ENCODE results near the gene SMIM13.

DNA sequence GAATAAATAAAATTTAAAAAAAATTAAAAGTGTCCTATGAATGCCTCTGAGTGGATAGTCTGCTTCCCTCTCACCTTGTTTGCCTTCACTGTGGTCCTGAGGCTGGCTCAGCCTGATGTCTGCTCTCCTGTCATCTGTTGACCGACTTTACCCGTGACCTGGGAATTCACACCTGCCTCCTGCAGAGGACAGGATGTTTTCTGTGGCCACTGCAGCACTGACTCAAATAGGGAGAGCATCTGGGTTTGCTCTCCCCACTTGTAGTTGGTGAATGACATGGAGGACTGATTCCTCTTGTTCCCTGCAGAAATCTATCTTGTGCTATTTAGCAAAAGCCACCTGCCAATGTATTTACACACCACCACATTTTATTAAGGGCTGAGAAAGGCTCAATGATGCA is 70.3 kb downstream of the SMIM13 start:
- TF ChIP-seq, protein P1, sequence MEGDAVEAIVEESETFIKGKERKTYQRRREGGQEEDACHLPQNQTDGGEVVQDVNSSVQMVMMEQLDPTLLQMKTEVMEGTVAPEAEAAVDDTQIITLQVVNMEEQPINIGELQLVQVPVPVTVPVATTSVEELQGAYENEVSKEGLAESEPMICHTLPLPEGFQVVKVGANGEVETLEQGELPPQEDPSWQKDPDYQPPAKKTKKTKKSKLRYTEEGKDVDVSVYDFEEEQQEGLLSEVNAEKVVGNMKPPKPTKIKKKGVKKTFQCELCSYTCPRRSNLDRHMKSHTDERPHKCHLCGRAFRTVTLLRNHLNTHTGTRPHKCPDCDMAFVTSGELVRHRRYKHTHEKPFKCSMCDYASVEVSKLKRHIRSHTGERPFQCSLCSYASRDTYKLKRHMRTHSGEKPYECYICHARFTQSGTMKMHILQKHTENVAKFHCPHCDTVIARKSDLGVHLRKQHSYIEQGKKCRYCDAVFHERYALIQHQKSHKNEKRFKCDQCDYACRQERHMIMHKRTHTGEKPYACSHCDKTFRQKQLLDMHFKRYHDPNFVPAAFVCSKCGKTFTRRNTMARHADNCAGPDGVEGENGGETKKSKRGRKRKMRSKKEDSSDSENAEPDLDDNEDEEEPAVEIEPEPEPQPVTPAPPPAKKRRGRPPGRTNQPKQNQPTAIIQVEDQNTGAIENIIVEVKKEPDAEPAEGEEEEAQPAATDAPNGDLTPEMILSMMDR (IDR thresholded peaks at IDR 0.05): no peak
- TF ChIP-seq EZH2 (IDR thresholded peaks at IDR 0.05) (no peak), EZH2phosphoT487 (IDR thresholded peaks at IDR 0.05) (no peak)

Data from neural progenitor cell (in vitro differentiated cells).